Inflammatory macrophage (primary cell): Measurements from ENCODE around the gene KRTAP10-1.
"Not testable (repeated sequence)": the region's sequence is repeated elsewhere in the genome, so short reads cannot be mapped to it uniquely, and the experiment has no call there.

Source experiments
- DNase-seq, 2 donors: peaks; one replicate each; pipeline ENCODE4 v3.0.0-alpha.2; 2020 to 2022

The KRTAP10-1 gene

GRCh38 chr21:44514746-44515358 is 25.1 kb downstream of the KRTAP10-1 start:
- DNase-seq: no peak

- no peak for DNase-seq
These were observed 25.8 kb downstream of the KRTAP10-1 start for GRCh38 chr21:44514218-44514520.

GRCh38 chr21:44513389-44514217 is 26.4 kb downstream of the KRTAP10-1 start:
- no peak for DNase-seq

GRCh38 chr21:44512496-44513388 is 27.3 kb downstream of the KRTAP10-1 start:
- DNase-seq: no peak

GRCh38 chr21:44511938-44512275 is 28.1 kb downstream of the KRTAP10-1 start:
- DNase-seq: no peak

GRCh38 chr21:44511219-44511937 is 28.6 kb downstream of the KRTAP10-1 start:
- DNase-seq: no peak

GRCh38 chr21:44510508-44511218 is 29.3 kb downstream of the KRTAP10-1 start:
- DNase-seq: peak; percentile 26 to 63

GRCh38 chr21:44510109-44510507 is 29.9 kb downstream of the KRTAP10-1 start:
- no peak for DNase-seq

- no peak for DNase-seq
These were observed 30.5 kb downstream of the KRTAP10-1 start for GRCh38 chr21:44509539-44509938.

- no peak for DNase-seq
These were observed 31.1 kb downstream of the KRTAP10-1 start for GRCh38 chr21:44508711-44509445.

GRCh38 chr21:44508426-44508710 is 31.6 kb downstream of the KRTAP10-1 start:
- no peak for DNase-seq

GRCh38 chr21:44507673-44508425 is 32.1 kb downstream of the KRTAP10-1 start:
- no peak for DNase-seq

GRCh38 chr21:44506279-44507255 is 33.4 kb downstream of the KRTAP10-1 start:
- DNase-seq: no peak

- DNase-seq: no peak
These were observed 34.2 kb downstream of the KRTAP10-1 start for GRCh38 chr21:44505673-44506278.

- DNase-seq: peak; percentile 39 to 53
These were observed 36.0 kb downstream of the KRTAP10-1 start for GRCh38 chr21:44503901-44504399.

- DNase-seq: not testable (repeated sequence)
These were observed 36.7 kb downstream of the KRTAP10-1 start for GRCh38 chr21:44503006-44503889.

GRCh38 chr21:44502171-44502958 is 37.6 kb downstream of the KRTAP10-1 start:
- no peak for DNase-seq
